ENCODE data around the gene HES7. TPM values are rescaled to one million over a fixed set of nuclear protein-coding genes. Genes with fewer than 3 reads are reported as not detected.

HES7 gene
- total and polyA plus RNA-seq, 9 of the 15 experiments (the other 6 are each of a cell fraction or from before 2014, with no cell fraction given), result 0.03 to 1.7 (median 0.14) TPM; not detected in 1

DNA sequence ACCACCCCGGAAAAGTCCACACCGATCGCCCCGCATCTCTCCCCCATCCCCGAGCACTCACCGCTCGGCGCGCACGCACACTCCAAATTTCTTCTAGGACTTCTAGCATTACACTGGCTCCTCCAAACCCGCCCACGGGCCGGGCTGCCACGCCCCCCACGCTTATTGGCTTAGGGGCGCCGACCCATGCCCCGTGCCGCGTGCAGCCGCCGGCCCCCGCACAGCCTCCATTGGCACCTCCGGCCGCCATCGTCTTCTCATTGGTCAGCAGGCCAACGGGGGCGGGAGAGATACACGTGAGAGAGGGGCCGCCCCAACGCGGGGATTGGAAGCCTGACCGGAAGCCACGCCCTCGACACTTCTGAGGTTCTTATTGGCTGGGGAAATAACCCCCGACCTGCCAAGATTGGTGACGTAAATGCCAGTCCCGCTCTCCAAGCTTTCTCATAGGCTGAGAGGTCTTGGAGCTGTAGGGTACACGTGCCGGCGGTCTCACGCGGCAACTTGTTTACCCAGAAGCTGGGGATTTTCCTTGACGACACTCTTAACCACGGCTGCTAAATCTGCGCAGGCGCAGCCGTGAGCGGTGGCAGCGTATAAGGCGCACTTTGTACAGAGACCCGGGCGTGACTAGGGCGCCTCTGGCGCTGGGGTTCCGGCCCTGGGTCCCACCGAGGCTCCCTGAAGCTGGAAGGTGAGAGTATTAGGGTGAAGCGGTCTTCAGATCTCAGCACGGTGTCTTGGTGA lies 32.5 kb upstream of the HES7 start (continued):
- TF ChIP-seq ZNF518B (CRISPR knock-in tag; IDR thresholded peaks at IDR 0.05), result no peak
- TF ChIP-seq ZBTB33 (CRISPR knock-in tag; IDR thresholded peaks at IDR 0.05), result no peak; the same call in 1 of the 2 replicates
- TF ChIP-seq ZNF12 (CRISPR knock-in tag; IDR thresholded peaks at IDR 0.05), result no peak
- no peak for TF ChIP-seq RBBP5 (IDR thresholded peaks at IDR 0.05; ENCODE audit: borderline replicate concordance, insufficient read depth, low read length, poor library complexity, severe bottlenecking)
- TF ChIP-seq, protein P1, sequence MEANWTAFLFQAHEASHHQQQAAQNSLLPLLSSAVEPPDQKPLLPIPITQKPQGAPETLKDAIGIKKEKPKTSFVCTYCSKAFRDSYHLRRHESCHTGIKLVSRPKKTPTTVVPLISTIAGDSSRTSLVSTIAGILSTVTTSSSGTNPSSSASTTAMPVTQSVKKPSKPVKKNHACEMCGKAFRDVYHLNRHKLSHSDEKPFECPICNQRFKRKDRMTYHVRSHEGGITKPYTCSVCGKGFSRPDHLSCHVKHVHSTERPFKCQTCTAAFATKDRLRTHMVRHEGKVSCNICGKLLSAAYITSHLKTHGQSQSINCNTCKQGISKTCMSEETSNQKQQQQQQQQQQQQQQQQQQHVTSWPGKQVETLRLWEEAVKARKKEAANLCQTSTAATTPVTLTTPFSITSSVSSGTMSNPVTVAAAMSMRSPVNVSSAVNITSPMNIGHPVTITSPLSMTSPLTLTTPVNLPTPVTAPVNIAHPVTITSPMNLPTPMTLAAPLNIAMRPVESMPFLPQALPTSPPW (CRISPR knock-in tag; IDR thresholded peaks at IDR 0.05), result peak; percentile 77
- peak; percentile 29; the same call in 1 of the 2 replicates for TF ChIP-seq GMEB1 (CRISPR knock-in tag; IDR thresholded peaks at IDR 0.05)
- no peak for TF ChIP-seq XRCC4 (IDR thresholded peaks at IDR 0.05; ENCODE audit: extremely low read depth, insufficient read depth, insufficient read length)
- TF ChIP-seq SIX5 (IDR thresholded peaks at IDR 0.05; ENCODE audit: borderline replicate concordance in 1 of 2, insufficient read depth in 1 of 2, low read depth in 1 of 2, low read length in 2 of 2), result no peak
- TF ChIP-seq ZKSCAN3 (CRISPR knock-in tag; IDR thresholded peaks at IDR 0.05), result no peak
- TF ChIP-seq TSC22D4 (tag; IDR thresholded peaks at IDR 0.05), result no peak
- no peak for TF ChIP-seq DIDO1 (tag; IDR thresholded peaks at IDR 0.05; ENCODE audit: low read depth)
- TF ChIP-seq, protein P2, sequence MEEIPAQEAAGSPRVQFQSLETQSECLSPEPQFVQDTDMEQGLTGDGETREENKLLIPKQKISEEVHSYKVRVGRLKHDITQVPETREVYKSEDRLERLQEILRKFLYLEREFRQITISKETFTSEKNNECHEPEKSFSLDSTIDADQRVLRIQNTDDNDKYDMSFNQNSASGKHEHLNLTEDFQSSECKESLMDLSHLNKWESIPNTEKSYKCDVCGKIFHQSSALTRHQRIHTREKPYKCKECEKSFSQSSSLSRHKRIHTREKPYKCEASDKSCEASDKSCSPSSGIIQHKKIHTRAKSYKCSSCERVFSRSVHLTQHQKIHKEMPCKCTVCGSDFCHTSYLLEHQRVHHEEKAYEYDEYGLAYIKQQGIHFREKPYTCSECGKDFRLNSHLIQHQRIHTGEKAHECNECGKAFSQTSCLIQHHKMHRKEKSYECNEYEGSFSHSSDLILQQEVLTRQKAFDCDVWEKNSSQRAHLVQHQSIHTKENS (CRISPR knock-in tag; IDR thresholded peaks at IDR 0.05), result no peak
- no peak for TF ChIP-seq DEAF1 (CRISPR knock-in tag; IDR thresholded peaks at IDR 0.05)
- 0 out of 2 replicates have a peak, but pooled peaks have one; percentile 28 for TF ChIP-seq ZKSCAN1 (IDR thresholded peaks at IDR 0.05; ENCODE audit: low read depth, low read length)

All from K562 (cell line).